Stimulated activated CD4-positive, alpha-beta T cell treated with anti-CD3 and anti-CD28 coated beads, Interleukin-1b, Interleukin-23, amount 100 ng/mL, for 48 hours (primary cell): ENCODE measurements around the gene NAA15.
"Not testable (repeated sequence)": the region's sequence is repeated elsewhere in the genome, so short reads cannot be mapped to it uniquely, and the experiment has no call there.

Source experiments
- DNase-seq: peaks from one replicate; pipeline ENCODE4 v3.0.0-alpha.2; 2020

NAA15 gene

DNA sequence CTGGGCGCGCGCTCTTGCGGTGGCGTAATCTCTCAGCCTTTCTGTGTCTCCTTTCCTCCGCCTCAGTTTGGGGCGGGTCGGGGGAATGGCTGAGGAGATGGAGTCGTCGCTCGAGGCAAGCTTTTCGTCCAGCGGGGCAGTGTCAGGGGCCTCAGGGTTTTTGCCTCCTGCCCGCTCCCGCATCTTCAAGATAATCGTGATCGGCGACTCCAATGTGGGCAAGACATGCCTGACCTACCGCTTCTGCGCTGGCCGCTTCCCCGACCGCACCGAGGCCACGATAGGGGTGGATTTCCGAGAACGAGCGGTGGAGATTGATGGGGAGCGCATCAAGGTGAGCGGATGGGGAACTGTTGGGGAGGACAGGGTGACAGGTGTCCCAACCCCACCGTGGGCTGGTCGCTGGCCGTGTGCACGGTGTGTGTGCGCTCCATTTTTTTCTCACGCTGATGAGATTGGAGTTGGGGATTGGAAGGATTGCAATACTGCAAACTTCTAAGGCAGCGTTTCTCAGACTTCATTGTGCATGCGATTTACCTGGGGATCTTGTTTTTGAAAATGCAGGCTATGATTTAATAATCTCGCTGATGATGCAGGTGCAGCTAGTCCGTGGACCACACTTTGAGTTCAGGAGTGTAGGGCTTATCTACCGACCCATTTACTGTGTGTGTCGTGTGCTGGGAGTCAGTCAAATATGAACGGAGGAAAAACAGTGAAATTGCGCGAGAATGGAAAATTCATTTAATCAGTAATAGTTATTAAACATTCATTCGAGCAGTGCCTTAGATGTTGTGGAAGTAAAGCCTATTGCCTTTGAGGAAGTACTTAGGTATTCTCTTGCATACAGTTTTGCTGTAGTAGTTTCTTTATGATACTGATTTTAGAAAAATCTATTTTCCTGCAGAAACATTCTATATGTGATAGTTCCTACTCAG lies 153.1 kb downstream of the NAA15 start, which contains the start of gene RAB33B:
Gene RAB33B (plus strand): TSS at position 11 of the 935 bp plus-strand sequence. CDS start 75 bp downstream, at position 86.
- no peak for DNase-seq

- DNase-seq: no peak
Measured at GRCh38 chr4:139455126-139455538, 153.8 kb downstream of the NAA15 start.

- no peak for DNase-seq
Measured at GRCh38 chr4:139457318-139457717, 156.0 kb downstream of the NAA15 start.

DNA sequence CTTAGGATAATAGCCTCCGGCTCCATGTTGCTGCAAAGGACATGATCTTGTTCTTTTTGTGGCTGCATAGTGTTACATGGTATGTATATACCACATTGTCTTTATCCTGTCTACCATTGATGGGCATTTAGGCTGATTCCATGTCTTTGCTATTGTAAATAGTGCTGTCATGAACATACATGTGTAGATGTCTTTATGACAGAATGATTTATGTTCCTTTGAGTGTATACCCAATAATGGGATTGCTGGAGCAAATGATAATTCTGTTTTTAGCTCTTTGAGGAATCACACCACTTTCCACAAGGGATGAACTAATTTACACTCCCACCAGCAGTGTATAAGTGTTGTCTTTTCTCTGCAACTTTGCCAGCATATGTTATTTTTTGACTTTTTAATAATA lies 157.2 kb downstream of the NAA15 start:
- DNase-seq: no peak

- no peak for DNase-seq
Measured at GRCh38 chr4:139458999-139459398, 157.7 kb downstream of the NAA15 start.

GRCh38 chr4:139460565-139460964 lies 159.3 kb downstream of the NAA15 start:
- no peak for DNase-seq

DNA sequence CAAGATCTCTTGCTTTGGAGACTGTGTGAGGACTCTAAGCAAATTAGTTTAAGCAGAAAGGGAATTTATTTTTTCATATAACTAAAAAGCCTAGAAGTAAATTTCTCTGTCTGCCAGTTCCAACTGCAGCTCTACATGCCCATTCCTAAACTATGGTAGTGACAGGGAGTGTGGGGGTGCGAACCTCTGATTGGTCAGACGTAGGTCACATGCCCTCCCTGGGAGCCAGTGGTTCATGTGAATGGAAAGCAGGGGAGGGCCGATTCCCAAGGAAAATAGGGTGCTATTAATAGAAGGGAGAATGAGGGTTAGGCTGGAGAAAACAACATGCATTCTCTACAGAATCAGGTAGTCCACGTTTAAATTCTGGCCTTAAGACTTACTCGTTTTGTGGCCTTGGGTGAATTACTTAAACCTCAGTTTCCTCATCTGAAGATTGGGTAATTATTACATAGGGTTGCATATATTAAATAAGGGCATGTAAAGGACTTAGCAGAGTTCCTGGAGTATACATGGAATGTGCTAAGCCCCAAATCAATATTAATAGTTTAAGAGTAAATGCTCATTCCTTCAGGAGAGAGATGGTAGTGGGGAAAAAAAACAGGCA lies 159.8 kb downstream of the NAA15 start:
- no peak for DNase-seq

- DNase-seq: not testable (repeated sequence)
Measured at GRCh38 chr4:139464512-139464911, 163.2 kb downstream of the NAA15 start.

- no peak for DNase-seq
Measured at GRCh38 chr4:139465922-139466321, 164.6 kb downstream of the NAA15 start.

- DNase-seq: not testable (repeated sequence)
Measured at GRCh38 chr4:139468756-139469155, 167.5 kb downstream of the NAA15 start.

GRCh38 chr4:139469216-139469615 lies 167.9 kb downstream of the NAA15 start:
- no peak for DNase-seq
